Urinary bladder (tissue), 4 donors: ENCODE results near the gene SDCCAG8. TPM values are rescaled to one million over a fixed set of nuclear protein-coding genes. Genes with fewer than 3 reads are reported as not detected.
"Not testable (repeated sequence)": the region's sequence is repeated elsewhere in the genome, so short reads cannot be mapped to it uniquely, and the experiment has no call there.

ENCODE experiments used
- DNase-seq: peaks from one replicate; pipeline ENCODE4 v3.0.0-alpha.2; 2015; ENCODE audit errors: extremely low spot score
- H3K27ac ChIP-seq: one replicate; pipeline ENCODE4 v1.5.1; 2013; ENCODE audit warnings: low read depth, mild to moderate bottlenecking, moderate library complexity
- H3K36me3 ChIP-seq: one replicate; pipeline ENCODE4 v1.6.1; 2013; ENCODE audit warnings: mild to moderate bottlenecking, moderate library complexity; ENCODE audit not compliant: insufficient read depth
- H3K4me1 ChIP-seq: one replicate; pipeline ENCODE4 v1.6.1; 2013; ENCODE audit warnings: mild to moderate bottlenecking, moderate library complexity; ENCODE audit not compliant: insufficient read depth
- H3K4me3 ChIP-seq: one replicate; pipeline ENCODE4 v1.5.1; 2013; ENCODE audit warnings: low read depth, low read length
- whole genome bisulfite sequencing: extraction: QIAGEN DNeasy Blood & Tissue Kit; methylation state at CpG from one replicate; pipeline ENCODE4 v1.1.7; 2013; 5-methylcytosine and 5-hydroxymethylcytosine counted together
- polyA plus RNA-seq: library from polyadenylated mRNA; stranded (reverse); fragments of 200-250 nt; gene quantifications from one replicate; pipeline ENCODE4 v1.2.3, GENCODE V29; 2013
- total RNA-seq: library from RNA; depleted of rRNA; stranded (reverse); fragments of >200 nt; gene quantifications from one replicate; pipeline ENCODE4 v1.2.3, GENCODE V29; 2014
- donor health status: healthy with polysubstance abuse.
- donor health status: healthy.

The SDCCAG8 gene
- total RNA-seq (85.5 TPM), polyA plus RNA-seq (19.0 TPM)

- peak within 1 kb of the TSS; percentile 88 for H3K27ac ChIP-seq
- DNase-seq = peak; percentile 100
- peak within 1 kb of the TSS; percentile 81 for H3K4me3 ChIP-seq
- H3K4me1 ChIP-seq = no peaks in the 10 kb centered on the region
- H3K36me3 ChIP-seq = no peaks in the 10 kb centered on the region
- under 1% methylated on average over 32 of the region's 32 CpGs for WGBS
Measured at GRCh38 chr1:243255791-243256512, at the start of gene SDCCAG8. TSS of gene SDCCAG8 (plus strand) at chr1:243256041. CDS start at chr1:243256174, 133 bp downstream.

GRCh38 chr1:243211984-243212383, 43.9 kb upstream of the SDCCAG8 start:
- not testable (repeated sequence) for DNase-seq

GRCh38 chr1:243213045-243213787, 42.6 kb upstream of the SDCCAG8 start:
- H3K4me1 ChIP-seq = no peaks in the 10 kb centered on the region
- H3K27ac ChIP-seq = no peak overlapping the region
- no peak for DNase-seq
- no peak overlapping the region for H3K4me3 ChIP-seq
- WGBS = 66% methylated on average over 4 of the region's 4 CpGs
- H3K36me3 ChIP-seq = no peaks in the 10 kb centered on the region

More at GRCh38 chr1:243211984-243212383, 43.9 kb upstream of the SDCCAG8 start:
- H3K4me1 ChIP-seq, H3K36me3 ChIP-seq, H3K4me3 ChIP-seq, H3K27ac ChIP-seq: not testable (repeated sequence)
- 29% methylated on average over 2 of the region's 3 CpGs for WGBS

- H3K27ac ChIP-seq, H3K36me3 ChIP-seq, H3K4me1 ChIP-seq, DNase-seq, H3K4me3 ChIP-seq: not testable (repeated sequence)
- 80% methylated on average over 11 of the region's 12 CpGs for WGBS
Measured at GRCh38 chr1:243215276-243215875, 40.5 kb upstream of the SDCCAG8 start.

GRCh38 chr1:243216741-243217140, 39.1 kb upstream of the SDCCAG8 start:
- no peak overlapping the region for H3K4me3 ChIP-seq
- no peaks in the 10 kb centered on the region for H3K36me3 ChIP-seq
- H3K4me1 ChIP-seq = no peaks in the 10 kb centered on the region
- no peak overlapping the region for H3K27ac ChIP-seq
- 93% methylated on average over 2 of the region's 2 CpGs for WGBS
- DNase-seq = no peak

GRCh38 chr1:243217349-243217748, 38.5 kb upstream of the SDCCAG8 start:
- Histone ChIP-seq H3K4me1 (no peaks in the 10 kb centered on the region), H3K36me3 (no peaks in the 10 kb centered on the region), H3K4me3 (no peak overlapping the region), H3K27ac (no peak overlapping the region)
- 85% methylated on average over 2 of the region's 2 CpGs for WGBS
- DNase-seq = no peak

- no peak overlapping the region for H3K27ac ChIP-seq
- no peaks in the 10 kb centered on the region for H3K4me1 ChIP-seq
- H3K4me3 ChIP-seq = no peak overlapping the region
- DNase-seq = no peak
- H3K36me3 ChIP-seq = no peaks in the 10 kb centered on the region
Measured at GRCh38 chr1:243218059-243218458, 37.8 kb upstream of the SDCCAG8 start.

- Histone ChIP-seq H3K27ac (no peak overlapping the region), H3K4me1 (no peaks in the 10 kb centered on the region), H3K4me3 (no peak overlapping the region), H3K36me3 (no peaks in the 10 kb centered on the region)
- DNase-seq = no peak
- 83% methylated on average over 2 of the region's 2 CpGs for WGBS
Measured at GRCh38 chr1:243227622-243228021, 28.2 kb upstream of the SDCCAG8 start.

GRCh38 chr1:243229526-243229925, 26.3 kb upstream of the SDCCAG8 start:
- no peak for DNase-seq
- no peaks in the 10 kb centered on the region for H3K36me3 ChIP-seq
- 61% methylated on average over 1 of the region's 1 CpG for WGBS
- H3K4me1 ChIP-seq = no peaks in the 10 kb centered on the region
- no peak overlapping the region for H3K27ac ChIP-seq
- H3K4me3 ChIP-seq = no peak overlapping the region

- Histone ChIP-seq H3K36me3 (no peaks in the 10 kb centered on the region), H3K4me1 (no peaks in the 10 kb centered on the region), H3K4me3 (no peak overlapping the region), H3K27ac (no peak overlapping the region)
- no peak for DNase-seq
Measured at GRCh38 chr1:243230914-243231313, 24.9 kb upstream of the SDCCAG8 start.

- no peaks in the 10 kb centered on the region for H3K36me3 ChIP-seq
- no peaks in the 10 kb centered on the region for H3K4me1 ChIP-seq
- WGBS = 72% methylated on average over 2 of the region's 2 CpGs
- H3K4me3 ChIP-seq = no peak overlapping the region
- no peak for DNase-seq
- no peak overlapping the region for H3K27ac ChIP-seq
Measured at GRCh38 chr1:243233908-243234307, 21.9 kb upstream of the SDCCAG8 start.

- Histone ChIP-seq H3K4me3 (no peak overlapping the region), H3K4me1 (no peaks in the 10 kb centered on the region), H3K36me3 (no peaks in the 10 kb centered on the region), H3K27ac (no peak overlapping the region)
- DNase-seq = peak; percentile 32
- WGBS = 56% methylated on average over 4 of the region's 4 CpGs
Measured at GRCh38 chr1:243234978-243235647, 20.7 kb upstream of the SDCCAG8 start.

GRCh38 chr1:243236604-243237252, 19.1 kb upstream of the SDCCAG8 start:
- H3K4me3 ChIP-seq = no peak overlapping the region
- WGBS = 54% methylated on average over 4 of the region's 4 CpGs
- H3K4me1 ChIP-seq = no peaks in the 10 kb centered on the region
- no peak overlapping the region for H3K27ac ChIP-seq
- no peaks in the 10 kb centered on the region for H3K36me3 ChIP-seq
- no peak for DNase-seq
